ENCODE measurements around the gene NDFIP2.

NDFIP2 gene

DNA sequence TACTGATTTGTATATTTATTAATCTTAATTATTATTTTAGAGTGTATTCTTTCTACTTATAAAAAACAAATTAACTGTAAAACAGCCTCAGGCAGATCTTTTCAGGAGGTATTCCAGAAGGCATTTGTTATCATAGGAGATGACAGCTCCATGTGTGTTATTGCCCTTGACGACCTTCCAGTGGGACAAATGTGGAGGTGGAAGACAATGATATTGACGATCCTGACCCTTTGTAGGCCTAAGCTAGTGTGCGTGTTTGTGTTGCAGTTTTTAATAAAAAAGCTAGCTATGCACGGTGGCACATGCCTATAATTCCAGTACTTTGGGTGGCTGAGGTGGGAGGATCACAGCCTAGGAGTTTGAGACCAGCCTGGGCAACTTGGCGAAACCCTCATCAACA lies 46.7 kb downstream of the NDFIP2 start:
- Histone ChIP-seq H3K27me3 (ENCODE audit: low read length) (no peaks in the 10 kb centered on the region), H3K4me3 (ENCODE audit: insufficient read depth, low read length, poor library complexity, severe bottlenecking) (no peak overlapping the region), H4K20me1 (ENCODE audit: low read depth, low read length) (no peaks in the 10 kb centered on the region), H3K36me3 (ENCODE audit: low read length) (no peaks in the 10 kb centered on the region), H3K27ac (ENCODE audit: low read depth, low read length) (no peak overlapping the region), H2AFZ (ENCODE audit: low read depth, low read length, severe bottlenecking) (no peak overlapping the region), H3K9me3 (ENCODE audit: insufficient read depth, low read length) (no peaks in the 10 kb centered on the region), H3K9ac (ENCODE audit: low read length) (no peak overlapping the region), H3K9me2 (replicated peaks; ENCODE audit: insufficient read depth, low read length) (no peaks in the 10 kb centered on the region), H3K4me2 (ENCODE audit: low read depth, low read length, poor library complexity, severe bottlenecking) (no peak overlapping the region), H3K79me2 (ENCODE audit: insufficient read depth, low read length) (no peaks in the 10 kb centered on the region), H3F3A (ENCODE audit: insufficient read depth) (no peaks in the 10 kb centered on the region)
- no peak for TF ChIP-seq EZH2phosphoT487 (conservative IDR thresholded peaks at IDR 0.05; ENCODE audit: low read length)
- TF ChIP-seq, protein P1, sequence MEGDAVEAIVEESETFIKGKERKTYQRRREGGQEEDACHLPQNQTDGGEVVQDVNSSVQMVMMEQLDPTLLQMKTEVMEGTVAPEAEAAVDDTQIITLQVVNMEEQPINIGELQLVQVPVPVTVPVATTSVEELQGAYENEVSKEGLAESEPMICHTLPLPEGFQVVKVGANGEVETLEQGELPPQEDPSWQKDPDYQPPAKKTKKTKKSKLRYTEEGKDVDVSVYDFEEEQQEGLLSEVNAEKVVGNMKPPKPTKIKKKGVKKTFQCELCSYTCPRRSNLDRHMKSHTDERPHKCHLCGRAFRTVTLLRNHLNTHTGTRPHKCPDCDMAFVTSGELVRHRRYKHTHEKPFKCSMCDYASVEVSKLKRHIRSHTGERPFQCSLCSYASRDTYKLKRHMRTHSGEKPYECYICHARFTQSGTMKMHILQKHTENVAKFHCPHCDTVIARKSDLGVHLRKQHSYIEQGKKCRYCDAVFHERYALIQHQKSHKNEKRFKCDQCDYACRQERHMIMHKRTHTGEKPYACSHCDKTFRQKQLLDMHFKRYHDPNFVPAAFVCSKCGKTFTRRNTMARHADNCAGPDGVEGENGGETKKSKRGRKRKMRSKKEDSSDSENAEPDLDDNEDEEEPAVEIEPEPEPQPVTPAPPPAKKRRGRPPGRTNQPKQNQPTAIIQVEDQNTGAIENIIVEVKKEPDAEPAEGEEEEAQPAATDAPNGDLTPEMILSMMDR (IDR thresholded peaks at IDR 0.05; ENCODE audit: insufficient read depth, low read length, poor library complexity, severe bottlenecking) = no peak

DNA sequence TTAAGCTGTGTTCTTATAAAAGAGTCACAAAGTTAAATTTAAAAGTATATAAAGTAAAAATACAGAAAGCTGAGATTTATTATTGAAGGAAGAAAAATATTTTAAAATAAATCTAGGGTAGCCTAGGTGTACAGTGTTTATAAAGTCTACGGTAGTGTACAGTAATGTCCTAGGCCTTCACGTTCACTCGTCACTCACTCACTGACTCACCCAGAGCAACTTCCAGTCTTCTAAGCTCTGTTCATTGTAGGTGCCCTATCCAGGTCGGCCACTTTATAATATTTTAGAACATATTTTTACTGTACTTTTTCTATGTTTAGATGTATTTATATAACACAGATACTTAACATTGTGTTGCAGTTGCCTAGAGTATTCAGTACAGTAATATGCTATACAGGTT lies 47.4 kb downstream of the NDFIP2 start:
- Histone ChIP-seq H4K20me1 (ENCODE audit: low read depth, low read length) (no peaks in the 10 kb centered on the region), H3F3A (ENCODE audit: insufficient read depth) (no peaks in the 10 kb centered on the region), H2AFZ (ENCODE audit: low read depth, low read length, severe bottlenecking) (no peak overlapping the region), H3K4me3 (ENCODE audit: insufficient read depth, low read length, poor library complexity, severe bottlenecking) (no peak overlapping the region), H3K4me2 (ENCODE audit: low read depth, low read length, poor library complexity, severe bottlenecking) (no peak overlapping the region), H3K79me2 (ENCODE audit: insufficient read depth, low read length) (no peaks in the 10 kb centered on the region), H3K36me3 (ENCODE audit: low read length) (no peaks in the 10 kb centered on the region), H3K9me2 (replicated peaks; ENCODE audit: insufficient read depth, low read length) (no peaks in the 10 kb centered on the region), H3K27me3 (ENCODE audit: low read length) (no peaks in the 10 kb centered on the region), H3K9ac (ENCODE audit: low read length) (no peak overlapping the region), H3K9me3 (ENCODE audit: insufficient read depth, low read length) (no peaks in the 10 kb centered on the region), H3K27ac (ENCODE audit: low read depth, low read length) (no peak overlapping the region)
- no peak for TF ChIP-seq EZH2phosphoT487 (conservative IDR thresholded peaks at IDR 0.05; ENCODE audit: low read length)

DNA sequence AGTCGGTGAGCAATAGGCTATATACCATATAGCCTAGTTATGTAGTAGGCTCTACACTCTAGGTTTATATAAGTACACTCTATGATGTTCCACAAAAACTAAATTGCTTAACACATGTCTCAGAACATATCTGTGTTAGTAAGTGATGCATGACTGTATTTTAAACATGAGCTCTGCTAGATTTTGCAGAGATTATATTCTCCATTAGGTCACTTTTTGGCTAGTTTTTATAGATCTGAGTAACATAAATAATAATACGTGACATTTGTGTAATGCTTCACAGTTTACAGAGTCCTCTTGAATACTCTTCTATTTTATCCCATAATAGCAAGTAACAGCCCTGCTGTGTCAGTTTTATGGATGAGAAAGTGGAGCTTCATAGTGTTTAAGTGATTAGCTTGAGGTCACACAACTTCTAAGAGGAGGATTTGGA lies 47.8 kb downstream of the NDFIP2 start:
- no peak overlapping the region for H3K9ac ChIP-seq (ENCODE audit: low read length)
- TF ChIP-seq, protein P1 (IDR thresholded peaks at IDR 0.05; ENCODE audit: insufficient read depth, low read length, poor library complexity, severe bottlenecking) = no peak
- no peak for TF ChIP-seq EZH2phosphoT487 (conservative IDR thresholded peaks at IDR 0.05; ENCODE audit: low read length)

DNA sequence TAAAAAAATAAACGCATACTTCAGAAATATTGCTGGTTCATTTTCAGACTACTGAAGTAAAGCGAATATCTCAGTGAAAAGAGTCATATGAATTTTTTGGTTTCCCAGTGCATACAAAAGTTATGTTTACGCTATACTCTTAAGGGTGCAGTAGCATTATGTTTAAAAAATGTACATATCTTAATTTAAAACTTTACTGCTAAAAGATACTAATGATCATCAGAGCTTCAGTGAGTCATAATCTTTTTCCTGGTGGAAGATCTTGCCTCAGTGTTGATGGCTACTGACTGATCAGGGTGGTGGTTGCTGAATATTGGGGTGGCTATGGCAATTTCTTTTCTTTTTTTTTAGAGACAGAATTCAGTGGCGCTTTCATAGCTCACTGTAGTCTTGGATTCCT lies 48.9 kb downstream of the NDFIP2 start:
- Histone ChIP-seq H3K9me3 (ENCODE audit: insufficient read depth, low read length) (no peaks in the 10 kb centered on the region), H3K79me2 (ENCODE audit: insufficient read depth, low read length) (no peaks in the 10 kb centered on the region), H3K4me2 (ENCODE audit: low read depth, low read length, poor library complexity, severe bottlenecking) (no peak overlapping the region), H2AFZ (ENCODE audit: low read depth, low read length, severe bottlenecking) (no peak overlapping the region), H4K20me1 (ENCODE audit: low read depth, low read length) (no peaks in the 10 kb centered on the region), H3K27ac (ENCODE audit: low read depth, low read length) (no peak overlapping the region), H3F3A (ENCODE audit: insufficient read depth) (no peaks in the 10 kb centered on the region), H3K9ac (ENCODE audit: low read length) (no peak overlapping the region), H3K27me3 (ENCODE audit: low read length) (no peaks in the 10 kb centered on the region), H3K36me3 (ENCODE audit: low read length) (no peaks in the 10 kb centered on the region), H3K4me3 (ENCODE audit: insufficient read depth, low read length, poor library complexity, severe bottlenecking) (no peak overlapping the region), H3K9me2 (replicated peaks; ENCODE audit: insufficient read depth, low read length) (no peaks in the 10 kb centered on the region)
- TF ChIP-seq, protein P1 (IDR thresholded peaks at IDR 0.05; ENCODE audit: insufficient read depth, low read length, poor library complexity, severe bottlenecking) = no peak
- TF ChIP-seq EZH2phosphoT487 (conservative IDR thresholded peaks at IDR 0.05; ENCODE audit: low read length) = no peak

More for the DNA sequence above, 47.8 kb downstream of the NDFIP2 start:
- Histone ChIP-seq H3K9me2 (replicated peaks; ENCODE audit: insufficient read depth, low read length) (no peaks in the 10 kb centered on the region), H2AFZ (ENCODE audit: low read depth, low read length, severe bottlenecking) (no peak overlapping the region), H3K4me3 (ENCODE audit: insufficient read depth, low read length, poor library complexity, severe bottlenecking) (no peak overlapping the region), H3K9me3 (ENCODE audit: insufficient read depth, low read length) (no peaks in the 10 kb centered on the region), H4K20me1 (ENCODE audit: low read depth, low read length) (no peaks in the 10 kb centered on the region), H3K36me3 (ENCODE audit: low read length) (no peaks in the 10 kb centered on the region), H3K27ac (ENCODE audit: low read depth, low read length) (no peak overlapping the region), H3K79me2 (ENCODE audit: insufficient read depth, low read length) (no peaks in the 10 kb centered on the region), H3F3A (ENCODE audit: insufficient read depth) (no peaks in the 10 kb centered on the region), H3K27me3 (ENCODE audit: low read length) (no peaks in the 10 kb centered on the region), H3K4me2 (ENCODE audit: low read depth, low read length, poor library complexity, severe bottlenecking) (no peak overlapping the region)
